ENCODE measurements around the gene SNAPC2. TPM values are rescaled to one million over a fixed set of nuclear protein-coding genes. Genes with fewer than 3 reads are reported as not detected.

Gene SNAPC2
- total RNA-seq, 1 experiment from 2014 or later, result 63.0 TPM

GRCh38 chr19:7912144-7912696 is 7.9 kb upstream of the SNAPC2 start:
- in situ Hi-C loops (cut with HindIII; ENCODE audit: low pct_unique_long_range_greater_than_20kb, low sequenced_read_pairs), result no loop called here
- BruUV-seq (replicated peaks), result no TSS peak
- peaks cover 10% of the 10 kb centered on the region for H3K4me1 ChIP-seq (ENCODE audit: control insufficient read depth, insufficient read depth, low read length)
- DNase-seq (ENCODE audit: low read depth, low spot score) (no peak), ATAC-seq (no peak)
- no peaks in the 10 kb centered on the region for H3K9me3 ChIP-seq (ENCODE audit: control insufficient read depth, insufficient read depth, low read depth, low read length)
- H3K27ac ChIP-seq (ENCODE audit: low read length), result no peak overlapping the region
- ChIA-PET POLR2A (no interaction called here), CTCF (interaction anchor here (0.6 kb wide), 1 partner anchor 12 kb away, joined by 4 read pairs; no protein-coding TSS in a partner anchor)
- H3K27me3 ChIP-seq (ENCODE audit: control insufficient read depth, insufficient read depth, low read length), result no peaks in the 10 kb centered on the region
- intact Hi-C loops (cut with micrococcal nuclease; ENCODE audit: unreplicated experiment), result no loop called here
- no peak overlapping the region for H3K4me3 ChIP-seq (ENCODE audit: low read depth in 2 of 2, low read length in 2 of 2)
- no peaks in the 10 kb centered on the region for H3K36me3 ChIP-seq (ENCODE audit: control insufficient read depth, insufficient read depth, low read length)
- TF ChIP-seq TCF7L2 (IDR thresholded peaks at IDR 0.05; ENCODE audit: low read depth, low read length) (no peak), POLR2AphosphoS5 (IDR thresholded peaks at IDR 0.05; ENCODE audit: low read depth, low read length) (no peak), CTCF (IDR thresholded peaks at IDR 0.05) (no peak), SIN3A (IDR thresholded peaks at IDR 0.05; ENCODE audit: borderline replicate concordance, insufficient read depth, low read depth, low read length) (no peak)
- TF ChIP-seq, protein P1, sequence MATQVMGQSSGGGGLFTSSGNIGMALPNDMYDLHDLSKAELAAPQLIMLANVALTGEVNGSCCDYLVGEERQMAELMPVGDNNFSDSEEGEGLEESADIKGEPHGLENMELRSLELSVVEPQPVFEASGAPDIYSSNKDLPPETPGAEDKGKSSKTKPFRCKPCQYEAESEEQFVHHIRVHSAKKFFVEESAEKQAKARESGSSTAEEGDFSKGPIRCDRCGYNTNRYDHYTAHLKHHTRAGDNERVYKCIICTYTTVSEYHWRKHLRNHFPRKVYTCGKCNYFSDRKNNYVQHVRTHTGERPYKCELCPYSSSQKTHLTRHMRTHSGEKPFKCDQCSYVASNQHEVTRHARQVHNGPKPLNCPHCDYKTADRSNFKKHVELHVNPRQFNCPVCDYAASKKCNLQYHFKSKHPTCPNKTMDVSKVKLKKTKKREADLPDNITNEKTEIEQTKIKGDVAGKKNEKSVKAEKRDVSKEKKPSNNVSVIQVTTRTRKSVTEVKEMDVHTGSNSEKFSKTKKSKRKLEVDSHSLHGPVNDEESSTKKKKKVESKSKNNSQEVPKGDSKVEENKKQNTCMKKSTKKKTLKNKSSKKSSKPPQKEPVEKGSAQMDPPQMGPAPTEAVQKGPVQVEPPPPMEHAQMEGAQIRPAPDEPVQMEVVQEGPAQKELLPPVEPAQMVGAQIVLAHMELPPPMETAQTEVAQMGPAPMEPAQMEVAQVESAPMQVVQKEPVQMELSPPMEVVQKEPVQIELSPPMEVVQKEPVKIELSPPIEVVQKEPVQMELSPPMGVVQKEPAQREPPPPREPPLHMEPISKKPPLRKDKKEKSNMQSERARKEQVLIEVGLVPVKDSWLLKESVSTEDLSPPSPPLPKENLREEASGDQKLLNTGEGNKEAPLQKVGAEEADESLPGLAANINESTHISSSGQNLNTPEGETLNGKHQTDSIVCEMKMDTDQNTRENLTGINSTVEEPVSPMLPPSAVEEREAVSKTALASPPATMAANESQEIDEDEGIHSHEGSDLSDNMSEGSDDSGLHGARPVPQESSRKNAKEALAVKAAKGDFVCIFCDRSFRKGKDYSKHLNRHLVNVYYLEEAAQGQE (IDR thresholded peaks at IDR 0.05; ENCODE audit: insufficient read depth in 1 of 2, low read depth in 2 of 2, low read length in 1 of 2), result no peak

DNA sequence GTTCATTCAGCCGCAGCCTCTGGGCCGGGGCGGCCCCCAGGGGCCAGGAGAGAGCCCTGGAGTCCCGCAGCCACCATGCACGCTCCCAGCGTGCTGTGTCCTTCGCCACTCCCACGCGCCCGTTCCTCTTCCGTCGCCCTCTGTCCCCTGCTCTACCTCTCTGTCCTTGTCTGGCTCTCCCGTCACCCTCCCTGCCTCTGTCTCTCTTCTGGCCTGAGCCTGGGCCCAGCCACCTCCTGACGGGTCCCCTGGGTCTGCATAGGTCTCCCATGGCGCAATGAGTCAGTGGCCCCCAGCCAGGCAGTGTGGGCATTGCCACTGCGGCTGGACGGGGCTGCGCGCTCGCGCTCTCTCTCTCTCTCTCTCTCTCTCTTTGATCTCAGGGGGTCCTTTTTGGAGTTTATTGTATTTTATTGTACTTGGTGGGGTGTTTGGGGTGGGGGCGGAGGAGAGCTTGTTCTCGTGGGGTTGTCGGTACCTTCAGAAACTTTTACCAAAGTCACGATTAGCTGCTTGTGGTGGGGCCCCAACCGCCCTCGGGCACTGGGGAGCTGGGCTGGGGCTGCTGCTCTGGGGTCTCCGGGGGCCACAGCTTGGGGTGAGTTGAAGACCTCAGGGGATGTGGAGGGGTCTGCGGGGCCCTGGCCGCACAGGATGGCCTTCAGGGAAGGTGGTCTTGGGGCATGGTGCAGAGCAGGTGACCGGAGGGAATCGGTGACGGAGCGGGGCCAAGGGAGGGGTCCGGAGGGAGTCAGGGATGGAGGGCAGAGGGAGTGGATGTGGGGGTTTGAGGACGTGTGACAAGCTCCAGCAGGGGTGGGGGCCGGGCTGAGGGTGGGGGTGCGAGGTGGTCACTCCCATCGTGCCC is 7.2 kb upstream of the SNAPC2 start:
- H3K27ac ChIP-seq (ENCODE audit: low read length), result no peak overlapping the region
- in situ Hi-C loops (cut with HindIII; ENCODE audit: low pct_unique_long_range_greater_than_20kb, low sequenced_read_pairs) (no loop called here), intact Hi-C loops (cut with micrococcal nuclease; ENCODE audit: unreplicated experiment) (no loop called here)
- no peak for ATAC-seq
- no peak overlapping the region for H3K4me3 ChIP-seq (ENCODE audit: low read depth in 2 of 2, low read length in 2 of 2)
- DNase-seq (ENCODE audit: low read depth, low spot score), result no peak
- ChIA-PET CTCF (no interaction called here), POLR2A (interaction anchor here (0.7 kb wide), 1 partner anchor 584 kb away, joined by 3 read pairs; no protein-coding TSS in a partner anchor)
- H3K9me3 ChIP-seq (ENCODE audit: control insufficient read depth, insufficient read depth, low read depth, low read length), result no peaks in the 10 kb centered on the region
- BruUV-seq (replicated peaks), result no TSS peak
- TF ChIP-seq, protein P1 (IDR thresholded peaks at IDR 0.05; ENCODE audit: insufficient read depth in 1 of 2, low read depth in 2 of 2, low read length in 1 of 2), result no peak
- no peak for TF ChIP-seq TCF7L2 (IDR thresholded peaks at IDR 0.05; ENCODE audit: low read depth, low read length)
- no peaks in the 10 kb centered on the region for H3K36me3 ChIP-seq (ENCODE audit: control insufficient read depth, insufficient read depth, low read length)
- H3K27me3 ChIP-seq (ENCODE audit: control insufficient read depth, insufficient read depth, low read length), result no peaks in the 10 kb centered on the region
- H3K4me1 ChIP-seq (ENCODE audit: control insufficient read depth, insufficient read depth, low read length), result peaks cover 10% of the 10 kb centered on the region

Measured in Panc1 (cell line).